Nephron progenitor cell (in vitro differentiated cells): ENCODE measurements around the gene MCOLN3.

Experiments used
- DNase-seq: peaks from one replicate; pipeline ENCODE4 v3.0.0; 2021
- H3K27ac Mint-ChIP-seq: 2 replicates; pipeline ENCODE4 v1.8.0; 2021; ENCODE audit warnings: mild to moderate bottlenecking, moderate library complexity, mixed read lengths
- H3K27me3 Mint-ChIP-seq: 2 replicates; pipeline ENCODE4 v1.8.0; 2021; ENCODE audit warnings: mild to moderate bottlenecking, low read depth, mixed read lengths; ENCODE audit not compliant: poor library complexity
- H3K36me3 Mint-ChIP-seq: 2 replicates; pipeline ENCODE4 v1.8.0; 2021; ENCODE audit warnings: low read depth, mixed read lengths
- H3K4me1 Mint-ChIP-seq: 2 replicates; pipeline ENCODE4 v1.8.0; 2021; ENCODE audit warnings: mixed read lengths
- H3K4me3 Mint-ChIP-seq: 2 replicates; pipeline ENCODE4 v1.8.0; 2021; ENCODE audit warnings: mild to moderate bottlenecking, moderate library complexity, mixed read lengths
- H3K9me3 Mint-ChIP-seq: 2 replicates; pipeline ENCODE4 v1.8.0; 2021; ENCODE audit warnings: mild to moderate bottlenecking, moderate library complexity, mixed read lengths
- CTCF ChIP-seq: fragments of 200-600 bp; sonication (generic); IDR thresholded peaks from 2 replicates; pipeline ENCODE4 v1.5.0; 2021; ENCODE audit warnings: antibody characterized with exemption

The MCOLN3 gene

GRCh38 chr1:85048296-85049064 lies at the start of gene MCOLN3:
MCOLN3 (minus strand) TSS chr1:85048500; CDS start chr1:85045360, 3,140 bp downstream.
- Mint-ChIP-seq H3K27me3 (peaks cover 77% of the 10 kb centered on the region), H3K9me3 (no peaks in the 10 kb centered on the region), H3K27ac (no peak within 1 kb of the TSS), H3K4me1 (peaks cover 24% of the 10 kb centered on the region), H3K4me3 (peak within 1 kb of the TSS; percentile 81), H3K36me3 (no peaks in the 10 kb centered on the region)
- TF ChIP-seq CTCF, result no peak
- peak; percentile 79 for DNase-seq

GRCh38 chr1:85093644-85094043 lies 45.3 kb upstream of the MCOLN3 start:
- no peaks in the 10 kb centered on the region for H3K9me3 Mint-ChIP-seq
- H3K36me3 Mint-ChIP-seq, result peaks cover under 1% of the 10 kb centered on the region
- H3K4me1 Mint-ChIP-seq, result peaks cover 10% of the 10 kb centered on the region
- no peak for TF ChIP-seq CTCF
- no peak for DNase-seq
- H3K27me3 Mint-ChIP-seq, result peaks cover 7% of the 10 kb centered on the region
- H3K4me3 Mint-ChIP-seq, result no peak overlapping the region
- no peak overlapping the region for H3K27ac Mint-ChIP-seq

- Mint-ChIP-seq H3K4me3 (no peak overlapping the region), H3K27ac (no peak overlapping the region), H3K9me3 (no peaks in the 10 kb centered on the region), H3K36me3 (no peaks in the 10 kb centered on the region), H3K4me1 (peaks cover 10% of the 10 kb centered on the region), H3K27me3 (peaks cover 7% of the 10 kb centered on the region)
- no peak for TF ChIP-seq CTCF
- DNase-seq, result no peak
These were observed 43.5 kb upstream of the MCOLN3 start for GRCh38 chr1:85091671-85092280.

- peaks cover 10% of the 10 kb centered on the region for H3K4me1 Mint-ChIP-seq
- TF ChIP-seq CTCF, result no peak
- peaks cover 7% of the 10 kb centered on the region for H3K27me3 Mint-ChIP-seq
- H3K9me3 Mint-ChIP-seq, result no peaks in the 10 kb centered on the region
- H3K27ac Mint-ChIP-seq, result no peak overlapping the region
- no peak overlapping the region for H3K4me3 Mint-ChIP-seq
- no peaks in the 10 kb centered on the region for H3K36me3 Mint-ChIP-seq
- DNase-seq, result no peak
These were observed 41.9 kb upstream of the MCOLN3 start for GRCh38 chr1:85090225-85090624.

- TF ChIP-seq CTCF, result no peak
- Mint-ChIP-seq H3K4me1 (peaks cover 10% of the 10 kb centered on the region), H3K9me3 (no peaks in the 10 kb centered on the region), H3K36me3 (no peaks in the 10 kb centered on the region), H3K4me3 (no peak overlapping the region), H3K27ac (no peak overlapping the region), H3K27me3 (peaks cover 12% of the 10 kb centered on the region)
- no peak for DNase-seq
These were observed 40.9 kb upstream of the MCOLN3 start for GRCh38 chr1:85089203-85089602.

- peaks cover 12% of the 10 kb centered on the region for H3K27me3 Mint-ChIP-seq
- H3K4me3 Mint-ChIP-seq, result no peak overlapping the region
- H3K9me3 Mint-ChIP-seq, result no peaks in the 10 kb centered on the region
- DNase-seq, result no peak
- peaks cover 10% of the 10 kb centered on the region for H3K4me1 Mint-ChIP-seq
- H3K36me3 Mint-ChIP-seq, result no peaks in the 10 kb centered on the region
- TF ChIP-seq CTCF, result no peak
- no peak overlapping the region for H3K27ac Mint-ChIP-seq
These were observed 40.1 kb upstream of the MCOLN3 start for GRCh38 chr1:85088408-85088784.
